Measurements from ENCODE around the gene AARS2.

- TF ChIP-seq REST (IDR thresholded peaks at IDR 0.05; ENCODE audit: insufficient read depth in 1 of 2, low read depth in 2 of 2, low read length in 2 of 2) (no peak), POLR2AphosphoS5 (IDR thresholded peaks at IDR 0.05; ENCODE audit: low read depth, low read length) (no peak), TAF1 (IDR thresholded peaks at IDR 0.05; ENCODE audit: borderline replicate concordance, insufficient read depth, low read length) (no peak), SIN3A (IDR thresholded peaks at IDR 0.05; ENCODE audit: borderline replicate concordance, insufficient read depth, low read length) (no peak), FOXP2 (optimal IDR thresholded peaks at IDR 0.05; ENCODE audit: borderline replicate concordance, extremely low read depth, extremely low read length, insufficient read depth) (no peak)
Measured at GRCh38 chr6:44273617-44274016, 39.5 kb downstream of the AARS2 start.

Data from PFSK-1 (cell line).